ENCODE results near the gene C1orf74. TPM values are rescaled to one million over a fixed set of nuclear protein-coding genes. Genes with fewer than 3 reads are reported as not detected.

Gene C1orf74
- total RNA-seq, 1 experiment from 2014 or later, result 5.6 TPM

GRCh38 chr1:209808059-209808581 lies 23.8 kb upstream of the C1orf74 start (continued):
- TF ChIP-seq REST (IDR thresholded peaks at IDR 0.05; ENCODE audit: low read depth), result no peak
- TF ChIP-seq EZH2 (IDR thresholded peaks at IDR 0.05), result no peak
- TF ChIP-seq SRF (IDR thresholded peaks at IDR 0.05; ENCODE audit: low read depth), result no peak
- no peak for TF ChIP-seq SIN3A (IDR thresholded peaks at IDR 0.05; ENCODE audit: low read depth)
- peak; percentile 31 for TF ChIP-seq JUND (IDR thresholded peaks at IDR 0.05)
- peak; percentile 31; the same call in 1 of the 2 replicates for TF ChIP-seq POLR2AphosphoS5 (IDR thresholded peaks at IDR 0.05; ENCODE audit: low read depth, low read length)
- TF ChIP-seq, protein P1, sequence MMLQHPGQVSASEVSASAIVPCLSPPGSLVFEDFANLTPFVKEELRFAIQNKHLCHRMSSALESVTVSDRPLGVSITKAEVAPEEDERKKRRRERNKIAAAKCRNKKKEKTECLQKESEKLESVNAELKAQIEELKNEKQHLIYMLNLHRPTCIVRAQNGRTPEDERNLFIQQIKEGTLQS (IDR thresholded peaks at IDR 0.05), result no peak
- TF ChIP-seq RAD21 (IDR thresholded peaks at IDR 0.05; ENCODE audit: low read depth), result peak; percentile 17; the same call in 1 of the 2 replicates

GRCh38 chr1:209807509-209807908 lies 23.1 kb upstream of the C1orf74 start:
- H3K4me1 ChIP-seq (ENCODE audit: control insufficient read depth in 1 of 2, insufficient read depth in 2 of 2, low read length in 2 of 2), result peaks cover 11 to 38% of the 10 kb centered on the region in 2 experiments
- no peaks in the 10 kb centered on the region for H3K27me3 ChIP-seq (ENCODE audit: insufficient read depth, low read length)
- no peak overlapping the region for H2AFZ ChIP-seq (ENCODE audit: low read depth, low read length, poor library complexity, severe bottlenecking)
- H3K9ac ChIP-seq (ENCODE audit: low read length), result no peak overlapping the region
- peak overlapping the region; percentile 98 for H3K4me2 ChIP-seq (ENCODE audit: low read length)
- no peak overlapping the region for H3K27ac ChIP-seq (ENCODE audit: low read depth, low read length)
- H3K36me3 ChIP-seq (ENCODE audit: control insufficient read depth in 1 of 2, insufficient read depth in 2 of 2, low read length in 2 of 2), result no peaks in the 10 kb centered on the region
- peaks cover 28% of the 10 kb centered on the region; the same call in 1 of the 2 replicates for H3K79me2 ChIP-seq (ENCODE audit: insufficient read depth, low read length)
- no peak for TF ChIP-seq POLR2AphosphoS5 (IDR thresholded peaks at IDR 0.05; ENCODE audit: low read depth, low read length)
- TF ChIP-seq RAD21 (IDR thresholded peaks at IDR 0.05; ENCODE audit: low read depth), result no peak
- TF ChIP-seq REST (IDR thresholded peaks at IDR 0.05; ENCODE audit: low read depth), result no peak
- no peak for TF ChIP-seq POLR2A (IDR thresholded peaks at IDR 0.05; ENCODE audit: borderline replicate concordance, extremely low read depth, insufficient read depth, insufficient read length)
- TF ChIP-seq FOSL1 (IDR thresholded peaks at IDR 0.05; ENCODE audit: low read depth), result no peak
- TF ChIP-seq, protein P1 (IDR thresholded peaks at IDR 0.05), result no peak
- intact Hi-C loops (cut with micrococcal nuclease), result no loop called here
- H3K9me2 ChIP-seq (ENCODE audit: insufficient read depth), result no peaks in the 10 kb centered on the region
- no TSS peak for BruUV-seq (replicated peaks)
- DNase-seq (ENCODE audit: low read depth, low spot score), result no peak
- ATAC-seq, result no peak
- ChIA-PET CTCF (interaction anchor here (1.3 to 1.6 kb wide), 3 partner anchors 9 to 20 kb away, joined by 4 to 13 read pairs (median 5); partner anchors contain the start of gene UTP25), POLR2A (interaction anchor here (1.4 kb wide), 1 partner anchor 23 kb away, joined by 5 read pairs; the partner anchor contains the start of gene C1orf74), RAD21 (ENCODE audit: low non-redundant PET in 1 of 2, low total read pairs in 2 of 2, uncharacterized antibody in 2 of 2, unreplicated experiment in 2 of 2) (no interaction called here)
- no peaks in the 10 kb centered on the region for H3K9me3 ChIP-seq (ENCODE audit: control insufficient read depth in 1 of 2, insufficient read depth in 1 of 2, low read depth in 1 of 2, low read length in 2 of 2)
- H4K20me1 ChIP-seq (ENCODE audit: insufficient read depth), result no peaks in the 10 kb centered on the region
- no peak overlapping the region for H3K4me3 ChIP-seq (replicated peaks in 1 of 2; ENCODE audit: low read depth in 1 of 2, low read length in 2 of 2)
